GM12878 (cell line): Measurements from ENCODE around the gene NT5DC4.

Experiments
- TCF12 ChIP-seq: IDR thresholded peaks from 2 replicates; pipeline ENCODE4 v1.6.1; 2011; ENCODE audit warnings: low read depth, mild to moderate bottlenecking, low read length
- TF ChIP-seq, protein P1 (sequence below): IDR thresholded peaks from 2 replicates; pipeline ENCODE4 v1.6.1; 2011; ENCODE audit warnings: low read depth, mild to moderate bottlenecking, low read length, moderate library complexity, borderline replicate concordance; ENCODE audit errors: extremely low read depth

DNA sequence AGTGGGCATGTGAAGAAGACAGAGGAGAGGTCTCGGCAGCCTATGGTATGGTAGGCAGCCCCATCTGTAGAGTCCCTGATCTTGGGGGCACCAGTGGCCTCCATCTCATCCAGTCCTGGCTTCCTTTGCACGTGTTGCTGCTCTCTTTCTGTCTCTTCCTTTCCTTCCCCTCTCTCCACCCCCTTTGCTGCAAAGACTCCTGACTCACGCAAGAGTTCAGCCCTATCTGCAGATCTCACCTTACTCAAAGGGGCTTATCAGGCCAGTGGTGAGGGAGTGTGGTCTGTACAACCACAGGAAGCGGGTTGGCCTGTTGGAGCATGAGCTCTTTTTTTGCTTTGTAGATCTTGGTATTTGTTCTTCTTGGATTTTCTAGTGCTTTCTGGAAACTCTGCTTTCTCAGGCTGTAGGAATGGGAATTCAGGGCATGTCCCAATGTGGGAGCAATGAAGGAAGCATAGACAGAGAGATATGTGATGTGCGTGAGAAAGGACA lies 14.6 kb upstream of the NT5DC4 start:
- TF ChIP-seq, protein P1, sequence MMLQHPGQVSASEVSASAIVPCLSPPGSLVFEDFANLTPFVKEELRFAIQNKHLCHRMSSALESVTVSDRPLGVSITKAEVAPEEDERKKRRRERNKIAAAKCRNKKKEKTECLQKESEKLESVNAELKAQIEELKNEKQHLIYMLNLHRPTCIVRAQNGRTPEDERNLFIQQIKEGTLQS: no peak
- TF ChIP-seq TCF12: no peak
